ENCODE measurements around the gene UACA. TPM values are rescaled to one million over a fixed set of nuclear protein-coding genes. Genes with fewer than 3 reads are reported as not detected.

UACA gene
- total and polyA plus RNA-seq, 2 donors from 2014 or later: 49.6 to 92.7 TPM

GRCh38 chr15:70729164-70729563 lies 34.2 kb downstream of the UACA start:
- no peaks in the 10 kb centered on the region for H3K36me3 ChIP-seq (ENCODE audit: control insufficient read depth in 2 of 3, insufficient read depth in 3 of 3, low read length in 3 of 3)
- no peak overlapping the region for H3K4me3 ChIP-seq (ENCODE audit: low read length in 3 of 3)
- intact Hi-C loops (cut with DNase I): no loop called here
- no peaks in the 10 kb centered on the region for H3K4me1 ChIP-seq (ENCODE audit: control insufficient read depth in 2 of 3, insufficient read depth in 2 of 3, low read depth in 1 of 3, low read length in 3 of 3)
- DNase-seq (no peak), FAIRE-seq (no peak)
- H3K9ac ChIP-seq (ENCODE audit: low read length in 3 of 3): no peak overlapping the region
- no peak overlapping the region for H3K27ac ChIP-seq (ENCODE audit: low read depth in 2 of 2, low read length in 2 of 2)
- no peaks in the 10 kb centered on the region for H3K27me3 ChIP-seq (ENCODE audit: control insufficient read depth, insufficient read depth, low read length)
- no peak for TF ChIP-seq CTCF (IDR thresholded peaks at IDR 0.05; ENCODE audit: borderline replicate concordance, extremely low read depth, insufficient read depth)
- H3K9me3 ChIP-seq (ENCODE audit: control insufficient read depth in 2 of 3, insufficient read depth in 1 of 3, low read length in 3 of 3): no peaks in the 10 kb centered on the region

DNA sequence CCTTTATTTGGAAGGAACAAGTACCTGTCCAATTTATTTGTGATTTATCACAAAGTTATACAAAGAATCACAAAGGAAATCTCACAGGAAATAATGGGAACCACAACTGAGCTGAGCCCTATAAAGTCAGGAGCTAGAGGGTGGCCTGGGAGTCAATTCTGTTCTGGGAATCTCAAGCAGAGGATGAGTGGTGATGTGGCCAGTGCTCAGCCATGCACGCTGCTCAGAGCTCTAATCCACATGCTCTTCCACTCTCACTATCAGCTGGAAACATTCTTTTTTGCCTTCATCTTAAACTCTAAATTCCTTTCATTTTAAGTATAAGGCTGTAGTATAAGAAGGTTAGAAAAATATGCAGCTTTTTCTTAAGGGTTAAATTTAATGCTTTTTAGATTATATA lies 36.6 kb downstream of the UACA start:
- Histone ChIP-seq H3K4me1 (ENCODE audit: control insufficient read depth in 2 of 3, insufficient read depth in 2 of 3, low read depth in 1 of 3, low read length in 3 of 3) (no peaks in the 10 kb centered on the region), H3K9me3 (ENCODE audit: control insufficient read depth in 2 of 3, insufficient read depth in 1 of 3, low read length in 3 of 3) (no peaks in the 10 kb centered on the region), H3K36me3 (ENCODE audit: control insufficient read depth in 2 of 3, insufficient read depth in 3 of 3, low read length in 3 of 3) (no peaks in the 10 kb centered on the region), H3K9ac (ENCODE audit: low read length in 3 of 3) (no peak overlapping the region), H3K4me3 (ENCODE audit: low read length in 3 of 3) (no peak overlapping the region), H3K27me3 (ENCODE audit: control insufficient read depth, insufficient read depth, low read length) (no peaks in the 10 kb centered on the region), H3K27ac (ENCODE audit: low read depth in 2 of 2, low read length in 2 of 2) (no peak overlapping the region)
- intact Hi-C loops (cut with DNase I): no loop called here
- FAIRE-seq (no peak), DNase-seq (no peak)
- TF ChIP-seq CTCF (IDR thresholded peaks at IDR 0.05; ENCODE audit: borderline replicate concordance, extremely low read depth, insufficient read depth): no peak

DNA sequence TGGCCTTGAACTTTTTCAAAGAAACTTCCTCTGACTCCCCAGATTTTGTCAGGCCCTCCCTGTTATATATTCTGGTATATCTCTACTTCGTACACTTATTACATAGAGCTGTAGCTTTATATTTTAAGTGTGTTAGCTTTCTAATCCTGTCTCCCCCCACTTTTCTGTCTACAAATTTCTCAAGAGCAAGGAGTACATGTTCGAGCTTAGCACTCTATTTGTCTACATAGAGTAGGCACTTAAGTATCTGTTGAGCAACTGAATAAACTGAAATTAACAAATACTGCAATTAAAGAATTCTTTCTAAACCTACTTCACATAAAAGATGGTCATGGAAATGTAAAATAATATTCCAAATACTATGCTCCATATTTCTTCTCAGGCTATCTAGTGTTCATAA lies 39.4 kb downstream of the UACA start:
- peaks cover 0 to 7% (median 0%) of the 10 kb centered on the region in 3 donors for H3K4me1 ChIP-seq (ENCODE audit: control insufficient read depth in 2 of 3, insufficient read depth in 2 of 3, low read depth in 1 of 3, low read length in 3 of 3)
- TF ChIP-seq CTCF (IDR thresholded peaks at IDR 0.05; ENCODE audit: borderline replicate concordance, extremely low read depth, insufficient read depth): no peak
- no peaks in the 10 kb centered on the region for H3K9me3 ChIP-seq (ENCODE audit: control insufficient read depth in 2 of 3, insufficient read depth in 1 of 3, low read length in 3 of 3)
- no peak overlapping the region for H3K4me3 ChIP-seq (ENCODE audit: low read length in 3 of 3)
- no peaks in the 10 kb centered on the region for H3K36me3 ChIP-seq (ENCODE audit: control insufficient read depth in 2 of 3, insufficient read depth in 3 of 3, low read length in 3 of 3)
- intact Hi-C loops (cut with DNase I): no loop called here
- H3K27ac ChIP-seq (ENCODE audit: low read depth in 2 of 2, low read length in 2 of 2): no peak overlapping the region
- FAIRE-seq (no peak), DNase-seq (no peak)
- H3K9ac ChIP-seq (ENCODE audit: low read length in 3 of 3): no peak overlapping the region
- H3K27me3 ChIP-seq (ENCODE audit: control insufficient read depth, insufficient read depth, low read length): no peaks in the 10 kb centered on the region

DNA sequence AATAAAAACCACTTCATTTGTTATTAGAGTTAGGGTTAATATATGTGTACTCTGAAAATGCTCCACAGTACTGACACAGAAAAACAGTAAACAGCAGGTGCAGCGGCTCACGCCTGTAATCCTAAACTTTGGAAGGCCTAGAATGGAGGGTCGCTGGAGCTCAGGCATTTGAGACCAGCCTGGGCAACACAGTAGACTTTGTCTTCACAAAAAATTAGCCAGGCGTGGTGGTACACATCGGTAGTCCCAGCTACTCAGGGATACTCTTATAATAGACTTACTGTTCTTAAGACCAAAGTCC lies 40.3 kb downstream of the UACA start:
- Histone ChIP-seq H3K9ac (ENCODE audit: low read length in 3 of 3) (no peak overlapping the region), H3K27me3 (ENCODE audit: control insufficient read depth, insufficient read depth, low read length) (no peaks in the 10 kb centered on the region), H3K4me3 (ENCODE audit: low read length in 3 of 3) (no peak overlapping the region), H3K4me1 (ENCODE audit: control insufficient read depth in 2 of 3, insufficient read depth in 2 of 3, low read depth in 1 of 3, low read length in 3 of 3) (peaks cover 0 to 7% (median 0%) of the 10 kb centered on the region in 3 donors), H3K27ac (ENCODE audit: low read depth in 2 of 2, low read length in 2 of 2) (no peak overlapping the region), H3K36me3 (ENCODE audit: control insufficient read depth in 2 of 3, insufficient read depth in 3 of 3, low read length in 3 of 3) (no peaks in the 10 kb centered on the region), H3K9me3 (ENCODE audit: control insufficient read depth in 2 of 3, insufficient read depth in 1 of 3, low read length in 3 of 3) (no peaks in the 10 kb centered on the region)
- FAIRE-seq (no peak), DNase-seq (no peak)
- no peak for TF ChIP-seq CTCF (IDR thresholded peaks at IDR 0.05; ENCODE audit: borderline replicate concordance, extremely low read depth, insufficient read depth)
- intact Hi-C loops (cut with DNase I): no loop called here
